Measurements from ENCODE around the gene CTH. TPM values are rescaled to one million over a fixed set of nuclear protein-coding genes. Genes with fewer than 3 reads are reported as not detected.

Gene CTH
- total and polyA plus RNA-seq, 2 of the 13 experiments (the other 11 are each of a cell fraction or from before 2014, with no cell fraction given): 8.7 to 19.7 TPM

GRCh38 chr1:70455291-70455690, 44.2 kb downstream of the CTH start:
- intact Hi-C loops (cut with micrococcal nuclease; ENCODE audit: unreplicated experiment): no loop called here
- in situ Hi-C loops (cut with HindIII; ENCODE audit: extremely low pct_ligation_motif_present, low pct_unique_long_range_greater_than_20kb): no loop called here
- WGBS (ENCODE audit: low lambda C conversion rate): 14% methylated on average over 2 of the region's 2 CpGs
- ChIA-PET CTCF (ENCODE audit: low intra/inter-chr PET ratio, low total read pairs) (no interaction called here), POLR2A (no interaction called here)
- FAIRE-seq: no peak
- no peak overlapping the region for H3K9ac ChIP-seq (ENCODE audit: insufficient read depth, low read depth, low read length)
- no peaks in the 10 kb centered on the region for H3K27me3 ChIP-seq (ENCODE audit: control insufficient read depth in 1 of 2, insufficient read depth in 2 of 2, low read length in 2 of 2)
- no peaks in the 10 kb centered on the region for H4K20me1 ChIP-seq (ENCODE audit: insufficient read depth, low read length)
- H3K4me3 ChIP-seq (replicated peaks in 1 of 3; ENCODE audit: insufficient read depth in 1 of 3, low read depth in 2 of 3, low read length in 3 of 3): no peak overlapping the region
- DNase-seq (ENCODE audit: low spot score): no peak
- no TSS peak for BruUV-seq (replicated peaks)
- no peaks in the 10 kb centered on the region for H3K79me2 ChIP-seq (ENCODE audit: insufficient read depth, low read length)
- H3K27ac ChIP-seq (ENCODE audit: extremely low read length, insufficient read depth, low read length): no peak overlapping the region
- no peak overlapping the region for H2AFZ ChIP-seq (ENCODE audit: low read length)
- no peaks in the 10 kb centered on the region for H3K36me3 ChIP-seq (replicated peaks in 1 of 2; ENCODE audit: control insufficient read depth in 1 of 2, insufficient read depth in 2 of 2, low read length in 2 of 2)
- no peaks in the 10 kb centered on the region for H3K9me3 ChIP-seq (ENCODE audit: low read length)
- no peaks in the 10 kb centered on the region for H3K4me1 ChIP-seq (ENCODE audit: insufficient read depth, low read length)
- ATAC-seq: no peak
- H3K4me2 ChIP-seq (ENCODE audit: low read depth, low read length): no peak overlapping the region
- TF ChIP-seq SALL1 (CRISPR knock-in tag; IDR thresholded peaks at IDR 0.05) (no peak), ZUFSP (CRISPR knock-in tag; IDR thresholded peaks at IDR 0.05; ENCODE audit: borderline replicate concordance) (no peak), SYNCRIP (IDR thresholded peaks at IDR 0.05; ENCODE audit: insufficient read depth, low read depth, low read length) (no peak), MNT (IDR thresholded peaks at IDR 0.05) (no peak), ZNF678 (CRISPR knock-in tag; IDR thresholded peaks at IDR 0.05) (no peak), ZNF776 (CRISPR knock-in tag; IDR thresholded peaks at IDR 0.05) (no peak), ZNF12 (CRISPR knock-in tag; IDR thresholded peaks at IDR 0.05) (no peak), ZNF263 (CRISPR knock-in tag; IDR thresholded peaks at IDR 0.05) (no peak), SIX1 (CRISPR knock-in tag; IDR thresholded peaks at IDR 0.05; ENCODE audit: borderline replicate concordance) (no peak), ZSCAN21 (CRISPR knock-in tag; IDR thresholded peaks at IDR 0.05; ENCODE audit: borderline replicate concordance) (no peak), PHF8 (CRISPR knock-in tag; IDR thresholded peaks at IDR 0.05) (no peak), MXI1 (IDR thresholded peaks at IDR 0.05; ENCODE audit: borderline replicate concordance, low read depth, low read length) (no peak), ATF6 (CRISPR knock-in tag; conservative IDR thresholded peaks at IDR 0.05) (no peak), HNRNPUL1 (IDR thresholded peaks at IDR 0.05; ENCODE audit: low read depth, low read length) (no peak), NCOR1 (IDR thresholded peaks at IDR 0.05; ENCODE audit: borderline replicate concordance, low read length) (no peak)

Measured in HepG2 (cell line).